K562 (cell line): Measurements from ENCODE around the gene CTRL. TPM values are rescaled to one million over a fixed set of nuclear protein-coding genes. Genes with fewer than 3 reads are reported as not detected.

Experiments
- BMI1 ChIP-seq: fragments of 150-350 bp; IDR thresholded peaks from 2 replicates; pipeline ENCODE4 v1.6.1; 2014; ENCODE audit warnings: low read length
- CSDE1 ChIP-seq, 2 experiments: fragments of 450-650 bp; IDR thresholded peaks; 2 replicates each; pipeline ENCODE4 v1.6.1; 2016; ENCODE audit warnings: mild to moderate bottlenecking in 1 of 2
- SMC3 ChIP-seq: conservative IDR thresholded peaks from 2 replicates; pipeline ENCODE4 v1.6.1; 2011; ENCODE audit warnings: low read depth, low read length, improper control_type of control experiment; ENCODE audit not compliant: insufficient read depth
- SRF ChIP-seq, 2 experiments: fragments of 250-450, 450-650 bp in 1 of 2; sonication (Bioruptor Pico) in 1 of 2; sonication (generic) in 1 of 2; formaldehyde crosslinking; IDR thresholded peaks; 2 replicates each; pipeline versions ENCODE4 v1.5.0 to v1.5.1; 2020 to 2022; ENCODE audit warnings: mild to moderate bottlenecking in 1 of 2, missing genetic modification reagents in 1 of 2
- ZFPM2 ChIP-seq: fragments of 250-450 bp; sonication (Bioruptor Pico); IDR thresholded peaks from 2 replicates; pipeline ENCODE4 v1.5.1; 2022; ENCODE audit warnings: mild to moderate bottlenecking
- polyA plus RNA-seq, 8 experiments: library from polyadenylated mRNA; depleted of rRNA in 4 of 8; stranded (reverse) in 5 of 8; unstranded in 3 of 8; fragments of >200 nt; fragmentation: Nextera tagmentation in 2 of 8; fragmentation: Illumina TruSeq in 1 of 8; extraction: Ambion mirVana in 2 of 8; extraction: Trizol in 1 of 8; gene quantifications; 2 replicates each; pipeline versions ENCODE4 v1.2.1 to v1.2.3, GENCODE V29; 2011 to 2014; ENCODE audit warnings: inconsistent platforms in 1 of 8, missing spikeins in 1 of 8
- total RNA-seq, 7 experiments: library from RNA; depleted of rRNA in 6 of 7; stranded (reverse); fragments of >200 nt in 6 of 7; fragmentation: Illumina TruSeq in 2 of 7; extraction: Trizol in 2 of 7; gene quantifications; 2 replicates each; pipeline versions ENCODE4 v1.2.1 to v1.2.3, GENCODE V29; 2011 to 2021; ENCODE audit warnings: low replicate concordance in 1 of 7
- TF ChIP-seq, protein P1 (sequence below): fragments of 450-650 bp; formaldehyde crosslinking; IDR thresholded peaks from 2 replicates; pipeline ENCODE4 v1.4.0; 2022; ENCODE audit warnings: missing genetic modification characterization
- TF ChIP-seq, protein P2 (sequence below), 2 experiments: fragments of 450-650 bp in 1 of 2; sonication (generic) in 1 of 2; formaldehyde crosslinking in 1 of 2; IDR thresholded peaks; 2 replicates each; pipeline versions ENCODE4 v1.7.1 to v1.9.0; 2016 to 2022; ENCODE audit warnings: inconsistent platforms in 1 of 2, mild to moderate bottlenecking in 1 of 2, missing genetic modification reagents in 1 of 2
- TF ChIP-seq, protein P3 (sequence below): sonication (generic); formaldehyde crosslinking; IDR thresholded peaks from 2 replicates; pipeline ENCODE4 v1.8.0; 2022; ENCODE audit warnings: mild to moderate bottlenecking, missing genetic modification reagents

The CTRL gene
- total and polyA plus RNA-seq, 9 of the 15 experiments (the other 6 are each of a cell fraction or from before 2014, with no cell fraction given), result 1.4 to 5.6 (median 2.5) TPM

DNA sequence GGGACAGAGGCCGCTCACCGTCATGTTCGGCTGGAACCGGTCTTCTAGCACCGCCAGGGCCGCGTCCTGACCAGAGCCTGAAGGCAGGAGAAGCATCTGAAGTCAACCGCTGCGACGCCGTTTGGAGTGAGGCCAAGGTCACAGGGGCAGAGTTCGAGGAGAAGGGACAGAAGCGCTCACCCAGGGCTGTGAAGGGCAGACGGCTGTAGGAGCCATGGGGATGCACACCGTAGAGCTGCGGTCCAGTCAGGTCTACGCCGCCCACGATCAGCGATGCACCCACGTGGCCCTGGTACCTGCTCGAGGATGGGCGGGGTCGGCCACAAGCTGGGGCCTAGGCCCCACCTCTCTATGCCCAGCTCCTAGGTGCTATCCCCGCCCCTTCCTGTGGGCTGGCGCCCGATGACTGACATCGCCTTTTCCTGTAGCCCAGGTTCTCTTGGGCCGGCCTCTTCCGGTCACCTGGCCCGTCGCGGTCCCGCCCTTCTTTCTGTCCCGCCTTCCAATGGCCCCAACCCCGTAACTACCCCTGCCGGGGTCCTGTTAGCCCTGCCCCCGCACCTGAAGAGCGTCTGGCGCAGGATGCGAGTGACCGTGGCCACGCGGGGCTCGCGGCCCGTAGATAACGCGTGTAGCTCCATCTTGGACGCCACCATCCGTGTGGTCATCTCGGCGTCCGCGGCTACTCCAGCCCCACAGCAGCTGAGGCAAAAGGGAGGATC is 3.9 kb upstream of the CTRL start (continued):
- TF ChIP-seq, protein P1, sequence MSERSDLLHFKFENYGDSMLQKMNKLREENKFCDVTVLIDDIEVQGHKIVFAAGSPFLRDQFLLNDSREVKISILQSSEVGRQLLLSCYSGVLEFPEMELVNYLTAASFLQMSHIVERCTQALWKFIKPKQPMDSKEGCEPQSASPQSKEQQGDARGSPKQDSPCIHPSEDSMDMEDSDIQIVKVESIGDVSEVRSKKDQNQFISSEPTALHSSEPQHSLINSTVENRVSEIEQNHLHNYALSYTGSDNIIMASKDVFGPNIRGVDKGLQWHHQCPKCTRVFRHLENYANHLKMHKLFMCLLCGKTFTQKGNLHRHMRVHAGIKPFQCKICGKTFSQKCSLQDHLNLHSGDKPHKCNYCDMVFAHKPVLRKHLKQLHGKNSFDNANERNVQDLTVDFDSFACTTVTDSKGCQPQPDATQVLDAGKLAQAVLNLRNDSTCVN (CRISPR knock-in tag), result peak; percentile 76; the same call in 1 of the 2 replicates
- peak in 1 of 2 experiments; percentile 44; a peak in 1 of 4 replicates for TF ChIP-seq SRF (CRISPR knock-in tag; IDR thresholded peaks at IDR 0.05)
- no peak for TF ChIP-seq SMC3
- TF ChIP-seq BMI1, result no peak
- 0 out of 2 replicates have a peak, but pooled peaks have one; percentile 5 for TF ChIP-seq ZFPM2
- TF ChIP-seq, protein P2, sequence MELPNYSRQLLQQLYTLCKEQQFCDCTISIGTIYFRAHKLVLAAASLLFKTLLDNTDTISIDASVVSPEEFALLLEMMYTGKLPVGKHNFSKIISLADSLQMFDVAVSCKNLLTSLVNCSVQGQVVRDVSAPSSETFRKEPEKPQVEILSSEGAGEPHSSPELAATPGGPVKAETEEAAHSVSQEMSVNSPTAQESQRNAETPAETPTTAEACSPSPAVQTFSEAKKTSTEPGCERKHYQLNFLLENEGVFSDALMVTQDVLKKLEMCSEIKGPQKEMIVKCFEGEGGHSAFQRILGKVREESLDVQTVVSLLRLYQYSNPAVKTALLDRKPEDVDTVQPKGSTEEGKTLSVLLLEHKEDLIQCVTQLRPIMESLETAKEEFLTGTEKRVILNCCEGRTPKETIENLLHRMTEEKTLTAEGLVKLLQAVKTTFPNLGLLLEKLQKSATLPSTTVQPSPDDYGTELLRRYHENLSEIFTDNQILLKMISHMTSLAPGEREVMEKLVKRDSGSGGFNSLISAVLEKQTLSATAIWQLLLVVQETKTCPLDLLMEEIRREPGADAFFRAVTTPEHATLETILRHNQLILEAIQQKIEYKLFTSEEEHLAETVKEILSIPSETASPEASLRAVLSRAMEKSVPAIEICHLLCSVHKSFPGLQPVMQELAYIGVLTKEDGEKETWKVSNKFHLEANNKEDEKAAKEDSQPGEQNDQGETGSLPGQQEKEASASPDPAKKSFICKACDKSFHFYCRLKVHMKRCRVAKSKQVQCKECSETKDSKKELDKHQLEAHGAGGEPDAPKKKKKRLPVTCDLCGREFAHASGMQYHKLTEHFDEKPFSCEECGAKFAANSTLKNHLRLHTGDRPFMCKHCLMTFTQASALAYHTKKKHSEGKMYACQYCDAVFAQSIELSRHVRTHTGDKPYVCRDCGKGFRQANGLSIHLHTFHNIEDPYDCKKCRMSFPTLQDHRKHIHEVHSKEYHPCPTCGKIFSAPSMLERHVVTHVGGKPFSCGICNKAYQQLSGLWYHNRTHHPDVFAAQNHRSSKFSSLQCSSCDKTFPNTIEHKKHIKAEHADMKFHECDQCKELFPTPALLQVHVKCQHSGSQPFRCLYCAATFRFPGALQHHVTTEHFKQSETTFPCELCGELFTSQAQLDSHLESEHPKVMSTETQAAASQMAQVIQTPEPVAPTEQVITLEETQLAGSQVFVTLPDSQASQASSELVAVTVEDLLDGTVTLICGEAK (IDR thresholded peaks at IDR 0.05), result peak; percentile 89
- TF ChIP-seq, protein P2 (CRISPR knock-in tag; IDR thresholded peaks at IDR 0.05), result no peak
- TF ChIP-seq, protein P3, sequence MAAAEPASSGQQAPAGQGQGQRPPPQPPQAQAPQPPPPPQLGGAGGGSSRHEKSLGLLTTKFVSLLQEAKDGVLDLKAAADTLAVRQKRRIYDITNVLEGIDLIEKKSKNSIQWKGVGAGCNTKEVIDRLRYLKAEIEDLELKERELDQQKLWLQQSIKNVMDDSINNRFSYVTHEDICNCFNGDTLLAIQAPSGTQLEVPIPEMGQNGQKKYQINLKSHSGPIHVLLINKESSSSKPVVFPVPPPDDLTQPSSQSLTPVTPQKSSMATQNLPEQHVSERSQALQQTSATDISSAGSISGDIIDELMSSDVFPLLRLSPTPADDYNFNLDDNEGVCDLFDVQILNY, result no peak
- no peak for TF ChIP-seq CSDE1 (IDR thresholded peaks at IDR 0.05)
